Measurements from ENCODE around the gene P2RX3. TPM values are rescaled to one million over a fixed set of nuclear protein-coding genes. Genes with fewer than 3 reads are reported as not detected.

The P2RX3 gene
- total and polyA plus RNA-seq, 2 of the 8 experiments (the other 6 are each of a cell fraction or from before 2014, with no cell fraction given), result 0.45 to 0.47 TPM

GRCh38 chr11:57332694-57333440 lies 5.3 kb upstream of the P2RX3 start:
- H2BK12ac ChIP-seq (ENCODE audit: low read depth, low read length), result no peak overlapping the region
- no peak overlapping the region for H3K4ac ChIP-seq (replicated peaks; ENCODE audit: insufficient read length, low read depth, low read length)
- ChIA-PET POLR2A (ENCODE audit: partially characterized antibody) (interaction anchor here (45.7 kb wide), 1 partner anchor 25 kb away, joined by 1279 read pairs; the partner anchor contains the start of gene TNKS1BP1), CTCF (ENCODE audit: partially characterized antibody) (interaction anchor here (0.8 to 1.0 kb wide), 3 partner anchors 21 to 160 kb away, joined by 3 read pairs; no protein-coding TSS in a partner anchor)
- no peak overlapping the region for H3K27ac ChIP-seq (ENCODE audit: low read depth, low read length)
- H3K4me2 ChIP-seq (ENCODE audit: insufficient read depth in 1 of 2, low read depth in 2 of 2, low read length in 2 of 2), result no peak overlapping the region
- no peak overlapping the region for H2AK5ac ChIP-seq (ENCODE audit: low read depth, low read length)
- H4K5ac ChIP-seq (ENCODE audit: insufficient read length, low read depth, low read length), result no peak overlapping the region
- H2AFZ ChIP-seq (ENCODE audit: low read length), result no peak overlapping the region
- 97% methylated on average over 10 of the region's 11 CpGs; no CpG with 5 or more reads in 1 of the 2 experiments for WGBS, 2 experiments (ENCODE audit: extremely low coverage in 1 of 2, insufficient coverage in 1 of 2, insufficient read length in 1 of 2, insufficient replicate concordance in 2 of 2, low coverage in 1 of 2, low lambda C conversion rate in 2 of 2, missing lambda C conversion rate in 1 of 2)
- peaks cover 44 to 67% (median 58%) of the 10 kb centered on the region in 4 experiments for H3K36me3 ChIP-seq (ENCODE audit: control insufficient read depth in 2 of 4, insufficient read depth in 4 of 4, low read length in 3 of 4)
- H4K91ac ChIP-seq (replicated peaks; ENCODE audit: insufficient read length, low read length), result no peak overlapping the region
- H3K23me2 ChIP-seq (ENCODE audit: low read depth, low read length), result peaks cover 4% of the 10 kb centered on the region
- FAIRE-seq (no peak), DNase-seq (ENCODE audit: low read depth in 1 of 2, low spot score in 2 of 2) (no peak)
- H2BK120ac ChIP-seq (replicated peaks; ENCODE audit: low read depth, low read length), result no peak overlapping the region
- peaks cover 2 to 7% of the 10 kb centered on the region in 2 experiments for H4K20me1 ChIP-seq (replicated peaks in 1 of 2; ENCODE audit: control insufficient read depth in 1 of 2, insufficient read depth in 2 of 2, low read length in 2 of 2)
- no peak overlapping the region for H3K9ac ChIP-seq (replicated peaks in 1 of 4; ENCODE audit: extremely low read depth in 1 of 4, low read depth in 3 of 4, low read length in 3 of 4)
- H3K4me3 ChIP-seq (ENCODE audit: extremely low read depth in 1 of 4, insufficient read depth in 2 of 4, low read depth in 3 of 4, low read length in 4 of 4), result no peak overlapping the region
- peaks cover 8% of the 10 kb centered on the region for H3K79me1 ChIP-seq (ENCODE audit: low read depth, low read length)
- H3K4me1 ChIP-seq (replicated peaks in 1 of 4; ENCODE audit: control insufficient read depth in 3 of 4, insufficient read depth in 4 of 4, low read length in 3 of 4), result peaks cover 3 to 8% (median 3%) of the 10 kb centered on the region in 4 experiments; a peak in 6 of 7 replicates
- no peak overlapping the region for H3K18ac ChIP-seq (ENCODE audit: extremely low read depth, low read length)
- no peaks in the 10 kb centered on the region for H3K27me3 ChIP-seq (replicated peaks in 1 of 4; ENCODE audit: control insufficient read depth in 3 of 4, extremely low read depth in 1 of 4, insufficient read depth in 3 of 4, low read length in 3 of 4)
- no peak overlapping the region for H3K56ac ChIP-seq (replicated peaks; ENCODE audit: insufficient read length, low read depth, low read length)
- no peak overlapping the region for H2BK15ac ChIP-seq (ENCODE audit: low read length)
- H3K23ac ChIP-seq (ENCODE audit: insufficient read length), result no peak overlapping the region
- H3K14ac ChIP-seq (ENCODE audit: insufficient read length), result no peak overlapping the region
- no peak overlapping the region for H2BK20ac ChIP-seq (ENCODE audit: low read length)
- H2BK5ac ChIP-seq (ENCODE audit: low read depth, low read length), result no peak overlapping the region
- H3K79me2 ChIP-seq (ENCODE audit: control insufficient read depth in 1 of 2, insufficient read depth in 2 of 2, low read length in 2 of 2), result peaks cover 12 to 29% of the 10 kb centered on the region in 2 experiments
- H4K8ac ChIP-seq (ENCODE audit: extremely low read depth, insufficient read depth, low read length), result no peak overlapping the region; the same call in 1 of the 2 replicates
- H3K9me3 ChIP-seq (ENCODE audit: insufficient read depth in 2 of 2, low read depth in 1 of 2, low read length in 1 of 2), result no peaks in the 10 kb centered on the region
- no peak for TF ChIP-seq EP300 (IDR thresholded peaks at IDR 0.05; ENCODE audit: borderline replicate concordance in 1 of 2, low read depth in 2 of 2, low read length in 2 of 2)
- TF ChIP-seq KDM5A (IDR thresholded peaks at IDR 0.05; ENCODE audit: low read length), result no peak

Measured in H1 (cell line).